BJ (cell line): Measurements from ENCODE around the gene CLMP. TPM values are rescaled to one million over a fixed set of nuclear protein-coding genes. Genes with fewer than 3 reads are reported as not detected.

Experiments used
- CTCF ChIA-PET: fragments of 350-600 bp; formaldehyde crosslinking; extraction: SDS; loops from one replicate; lab custom pipeline; 2021; ENCODE audit warnings: antibody characterized with exemption, inconsistent platforms; lab: Yijun Ruan, JAX
- POLR2A ChIA-PET: fragments of 300-600 bp; sonication (Branson Sonifier 250); formaldehyde crosslinking; extraction: SDS; loops from one replicate; lab custom pipeline; 2021; ENCODE audit warnings: antibody characterized with exemption; lab: Charles Lee
- DNase-seq: peaks from one replicate; pipeline ENCODE4 v3.0.0-alpha.2; 2011; ENCODE audit warnings: low read depth
- H3K27me3 ChIP-seq: 2 replicates; pipeline ENCODE4 v1.6.0; 2011; ENCODE audit warnings: low read length; ENCODE audit not compliant: control insufficient read depth, insufficient read depth
- H3K36me3 ChIP-seq: 2 replicates; pipeline ENCODE4 v1.5.1; 2011; ENCODE audit warnings: low read length; ENCODE audit not compliant: control insufficient read depth, insufficient read depth
- H3K4me3 ChIP-seq: 2 replicates; pipeline ENCODE4 v1.5.1; 2011; ENCODE audit warnings: low read depth, mild to moderate bottlenecking, control low read depth, low read length
- CTCF ChIP-seq: IDR thresholded peaks from 2 replicates; pipeline ENCODE4 v1.5.1; 2011; ENCODE audit warnings: low read depth, mild to moderate bottlenecking, control low read depth, inconsistent platforms, low read length, moderate library complexity; ENCODE audit not compliant: insufficient read depth
- polyA plus RNA-seq: library from polyadenylated mRNA; depleted of rRNA; stranded (reverse); fragments of >200 nt; gene quantifications from 2 replicates; pipeline ENCODE4 v1.2.3, GENCODE V29; 2011

The CLMP gene
- polyA plus RNA-seq, 1 experiment: 219 TPM

- POLR2A ChIA-PET: no interaction called here
- DNase-seq: no peak
Measured at GRCh38 chr11:123151366-123151765, 43.7 kb downstream of the CLMP start.

DNA sequence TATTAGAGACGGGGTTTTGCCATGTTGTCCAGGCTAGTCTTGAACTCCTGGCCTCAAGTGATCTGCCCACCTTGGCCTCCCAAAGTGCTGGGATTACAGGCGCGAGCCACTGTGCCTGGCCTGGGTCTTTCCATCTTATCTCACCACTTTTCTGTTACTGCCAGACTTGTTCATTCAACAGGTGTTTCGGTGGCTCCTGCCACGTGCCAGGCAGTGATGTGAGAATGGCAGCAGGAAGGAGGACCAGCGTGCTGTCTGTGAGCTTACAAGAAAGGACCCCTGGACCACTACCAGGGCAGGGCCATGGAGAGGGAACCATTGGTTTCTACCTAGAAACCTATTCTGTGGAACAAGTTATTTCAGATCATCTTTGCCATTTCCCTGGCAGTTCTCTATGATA, 44.2 kb downstream of the CLMP start:
- POLR2A ChIA-PET: no interaction called here
- no peak for DNase-seq
- CTCF ChIA-PET: no interaction called here
- peaks cover 8% of the 10 kb centered on the region for H3K36me3 ChIP-seq
- H3K4me3 ChIP-seq: no peak overlapping the region
- TF ChIP-seq CTCF: no peak
- H3K27me3 ChIP-seq: no peaks in the 10 kb centered on the region

More at GRCh38 chr11:123151366-123151765, 43.7 kb downstream of the CLMP start:
- CTCF ChIA-PET: interaction anchor here (1.7 to 2.4 kb wide), 2 partner anchors 15 to 40 kb away, joined by 4 to 13 read pairs; no protein-coding TSS in a partner anchor
- H3K27me3 ChIP-seq: no peaks in the 10 kb centered on the region
- TF ChIP-seq CTCF: no peak
- H3K4me3 ChIP-seq: no peak overlapping the region
- H3K36me3 ChIP-seq: peaks cover 8% of the 10 kb centered on the region

DNA sequence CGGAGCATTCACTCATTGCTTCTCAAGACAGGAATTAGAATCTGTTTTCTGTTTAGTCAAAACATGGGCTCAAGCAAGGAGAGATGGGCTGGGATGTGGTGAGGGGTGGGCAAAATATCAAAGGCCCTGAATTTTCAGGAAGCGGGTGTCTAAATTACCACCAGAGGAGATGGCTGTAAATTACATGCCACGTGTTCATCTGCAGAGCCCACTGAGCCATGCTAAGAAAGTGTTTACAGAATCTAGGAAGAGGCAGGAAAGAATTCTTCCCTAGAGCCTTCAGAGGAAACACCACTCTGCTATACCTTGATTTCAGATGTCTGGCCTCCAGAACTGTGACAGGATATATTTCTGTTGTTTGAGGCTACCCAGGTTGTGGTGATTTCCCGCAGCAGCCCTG, 46.1 kb downstream of the CLMP start:
- no peaks in the 10 kb centered on the region for H3K27me3 ChIP-seq
- CTCF ChIA-PET: no interaction called here
- POLR2A ChIA-PET: no interaction called here
- H3K4me3 ChIP-seq: no peak overlapping the region
- peaks cover 2% of the 10 kb centered on the region; the same call in 1 of the 2 replicates for H3K36me3 ChIP-seq
- TF ChIP-seq CTCF: no peak
- no peak for DNase-seq

- no peaks in the 10 kb centered on the region for H3K27me3 ChIP-seq
- DNase-seq: no peak
- no peak for TF ChIP-seq CTCF
- no peak overlapping the region for H3K4me3 ChIP-seq
- CTCF ChIA-PET: interaction anchor here (0.7 to 1.8 kb wide), 4 partner anchors 16 to 108 kb away, joined by 3 to 8 read pairs (median 3); no protein-coding TSS in a partner anchor
- H3K36me3 ChIP-seq: peaks cover 2% of the 10 kb centered on the region; the same call in 1 of the 2 replicates
- POLR2A ChIA-PET: interaction anchor here (0.6 to 0.9 kb wide), 3 partner anchors 17 to 988 kb away, joined by 3 to 6 read pairs (median 6); no protein-coding TSS in a partner anchor
Measured at GRCh38 chr11:123145661-123146060, 49.4 kb downstream of the CLMP start.

DNA sequence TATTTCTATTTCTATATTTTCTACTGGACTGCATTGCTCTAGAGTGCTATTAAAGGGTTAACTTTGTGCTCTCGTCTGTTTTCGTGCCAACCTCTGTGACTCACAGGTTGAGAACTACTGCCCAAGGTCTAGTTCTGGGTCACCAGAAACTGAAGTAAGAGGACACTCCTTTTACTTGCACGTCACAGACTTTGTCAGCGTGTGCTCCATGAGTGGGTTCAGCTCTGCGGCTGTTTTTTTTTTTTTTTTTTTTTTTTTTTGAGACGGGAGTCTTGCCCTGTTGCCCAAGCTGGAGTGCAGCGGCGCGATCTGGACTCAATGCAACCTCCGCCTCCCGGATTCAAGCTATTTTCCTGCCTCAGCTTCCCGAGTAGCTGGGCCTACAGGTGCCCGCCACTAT, 49.8 kb downstream of the CLMP start:
- ChIA-PET CTCF (interaction anchor here (0.7 to 1.8 kb wide), 3 partner anchors 94 to 109 kb away, joined by 3 to 8 read pairs (median 3); no protein-coding TSS in a partner anchor), POLR2A (interaction anchor here (0.6 to 0.9 kb wide), 2 partner anchors 43 to 987 kb away, joined by 3 to 6 read pairs; no protein-coding TSS in a partner anchor)
- H3K4me3 ChIP-seq: no peak overlapping the region
- no peak for TF ChIP-seq CTCF
- no peak for DNase-seq
- no peaks in the 10 kb centered on the region for H3K27me3 ChIP-seq
- H3K36me3 ChIP-seq: peaks cover 2% of the 10 kb centered on the region; the same call in 1 of the 2 replicates
